Measurements from ENCODE around the gene HIRIP3.

DNA sequence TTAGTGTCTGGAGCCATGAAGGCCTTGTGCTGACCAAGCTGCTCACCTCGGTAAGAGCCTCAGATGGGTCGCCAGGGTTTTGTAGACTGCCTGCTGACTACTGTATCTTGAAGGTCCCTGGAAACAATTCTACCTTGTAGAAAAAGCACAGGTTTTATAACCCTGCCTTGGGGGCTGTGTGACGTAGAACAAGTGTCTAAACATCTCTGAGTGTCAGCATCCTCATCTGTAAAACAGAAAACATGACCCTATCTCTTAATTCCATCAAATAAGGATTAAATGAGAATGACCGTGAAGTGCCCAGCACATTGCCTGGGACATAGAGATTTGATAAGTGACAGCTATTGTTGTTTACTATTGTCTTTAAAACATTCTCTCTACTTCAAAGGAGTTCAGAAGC lies 27.2 kb downstream of the HIRIP3 start:
- TF ChIP-seq, protein P1, sequence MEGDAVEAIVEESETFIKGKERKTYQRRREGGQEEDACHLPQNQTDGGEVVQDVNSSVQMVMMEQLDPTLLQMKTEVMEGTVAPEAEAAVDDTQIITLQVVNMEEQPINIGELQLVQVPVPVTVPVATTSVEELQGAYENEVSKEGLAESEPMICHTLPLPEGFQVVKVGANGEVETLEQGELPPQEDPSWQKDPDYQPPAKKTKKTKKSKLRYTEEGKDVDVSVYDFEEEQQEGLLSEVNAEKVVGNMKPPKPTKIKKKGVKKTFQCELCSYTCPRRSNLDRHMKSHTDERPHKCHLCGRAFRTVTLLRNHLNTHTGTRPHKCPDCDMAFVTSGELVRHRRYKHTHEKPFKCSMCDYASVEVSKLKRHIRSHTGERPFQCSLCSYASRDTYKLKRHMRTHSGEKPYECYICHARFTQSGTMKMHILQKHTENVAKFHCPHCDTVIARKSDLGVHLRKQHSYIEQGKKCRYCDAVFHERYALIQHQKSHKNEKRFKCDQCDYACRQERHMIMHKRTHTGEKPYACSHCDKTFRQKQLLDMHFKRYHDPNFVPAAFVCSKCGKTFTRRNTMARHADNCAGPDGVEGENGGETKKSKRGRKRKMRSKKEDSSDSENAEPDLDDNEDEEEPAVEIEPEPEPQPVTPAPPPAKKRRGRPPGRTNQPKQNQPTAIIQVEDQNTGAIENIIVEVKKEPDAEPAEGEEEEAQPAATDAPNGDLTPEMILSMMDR (conservative IDR thresholded peaks at IDR 0.05; ENCODE audit: low read depth in 2 of 2) = no peak
- TF ChIP-seq CREB1 (CRISPR knock-in tag; IDR thresholded peaks at IDR 0.05; ENCODE audit: low read depth) = no peak
- TF ChIP-seq POLR2AphosphoS5 (IDR thresholded peaks at IDR 0.05; ENCODE audit: low read depth) = no peak
- no peak for TF ChIP-seq EZH2phosphoT487 (IDR thresholded peaks at IDR 0.05; ENCODE audit: unreplicated experiment)
- TF ChIP-seq REST (IDR thresholded peaks at IDR 0.05; ENCODE audit: unreplicated experiment) = no peak
- TF ChIP-seq EZH2 (IDR thresholded peaks at IDR 0.05; ENCODE audit: low read depth, unreplicated experiment) = no peak
- no peak for TF ChIP-seq ZNF331 (CRISPR knock-in tag; IDR thresholded peaks at IDR 0.05; ENCODE audit: low read depth)
- TF ChIP-seq NANOG (IDR thresholded peaks at IDR 0.05; ENCODE audit: borderline replicate concordance) = no peak
- no peak for TF ChIP-seq STAT1 (IDR thresholded peaks at IDR 0.05; ENCODE audit: unreplicated experiment)
- no peak for TF ChIP-seq ETS1 (IDR thresholded peaks at IDR 0.05)
- TF ChIP-seq JUNB (IDR thresholded peaks at IDR 0.05; ENCODE audit: unreplicated experiment) = no peak

Measured in GM23338 (cell line).